Breast epithelium (tissue), 4 donors: Measurements from ENCODE around the gene ACYP1. TPM values are rescaled to one million over a fixed set of nuclear protein-coding genes. Genes with fewer than 3 reads are reported as not detected.

Experiments used
- DNase-seq, 2 donors: peaks; one replicate each; pipeline ENCODE4 v3.0.0-alpha.2; 2019; ENCODE audit warnings: low spot score in 2 of 2
- H3K27ac ChIP-seq, 2 donors: fragments of 200-600 bp; sonication (generic) in 1 of 2; one replicate each; pipeline ENCODE4 v1.5.1; 2016 to 2019; ENCODE audit warnings: mild to moderate bottlenecking in 1 of 2
- H3K27me3 ChIP-seq, 2 donors: fragments of 200-600 bp; sonication (generic) in 1 of 2; one replicate each; pipeline versions ENCODE4 v1.5.1 to v1.6.0; 2017 to 2019; ENCODE audit warnings: control low read depth in 1 of 2, mild to moderate bottlenecking in 1 of 2
- H3K36me3 ChIP-seq: fragments of 200-600 bp; one replicate; pipeline ENCODE4 v1.5.1; 2019
- H3K4me1 ChIP-seq, 2 donors: fragments of 200-600 bp; sonication (generic); one replicate each; pipeline ENCODE4 v1.5.1; 2016 to 2019; ENCODE audit warnings: control low read depth in 1 of 2
- H3K4me3 ChIP-seq, 3 donors: fragments of 200-600 bp; sonication (generic); 1 replicate in 2 of 3; 2 replicates in 1 of 3; pipeline ENCODE4 v1.5.1; 2016 to 2019; ENCODE audit warnings: mild to moderate bottlenecking in 3 of 3, moderate library complexity in 2 of 3
- H3K9me3 ChIP-seq, 2 donors: fragments of 200-600 bp; sonication (generic) in 1 of 2; one replicate each; pipeline ENCODE4 v1.5.1; 2016 to 2019; ENCODE audit warnings: control low read depth in 1 of 2
- POLR2A ChIP-seq: fragments of 450-650 bp; IDR thresholded peaks from one replicate; pipeline ENCODE4 v1.6.1; 2016; ENCODE audit warnings: antibody characterized with exemption, mild to moderate bottlenecking, moderate library complexity
- POLR2AphosphoS5 ChIP-seq, 3 donors: sonication (generic); formaldehyde crosslinking; IDR thresholded peaks; one replicate each; pipeline ENCODE4 v1.6.1; 2017; ENCODE audit warnings: antibody characterized with exemption in 3 of 3
- intact Hi-C: fragments of 100-400 bp; cut with DNase I; formaldehyde crosslinking; loops from one replicate; pipeline ENCODE4 v1.15.1; 2023; ENCODE audit warnings: low total_unique reads
- total RNA-seq, 3 donors: library from RNA; depleted of rRNA; stranded (reverse); fragments of >200 nt; gene quantifications; one replicate each; pipeline ENCODE4 v1.1.0, GENCODE V29; 2016
- TF ChIP-seq, protein P1 (sequence below), 3 donors: fragments of 450-650 bp; IDR thresholded peaks; one replicate each; pipeline ENCODE4 v1.5.1; 2016 to 2017; ENCODE audit warnings: antibody characterized with exemption in 3 of 3, mild to moderate bottlenecking in 3 of 3, moderate library complexity in 3 of 3

ACYP1 gene
- total RNA-seq, 3 donors from 2014 or later = 19.0 to 23.6 (median 21.6) TPM

DNA sequence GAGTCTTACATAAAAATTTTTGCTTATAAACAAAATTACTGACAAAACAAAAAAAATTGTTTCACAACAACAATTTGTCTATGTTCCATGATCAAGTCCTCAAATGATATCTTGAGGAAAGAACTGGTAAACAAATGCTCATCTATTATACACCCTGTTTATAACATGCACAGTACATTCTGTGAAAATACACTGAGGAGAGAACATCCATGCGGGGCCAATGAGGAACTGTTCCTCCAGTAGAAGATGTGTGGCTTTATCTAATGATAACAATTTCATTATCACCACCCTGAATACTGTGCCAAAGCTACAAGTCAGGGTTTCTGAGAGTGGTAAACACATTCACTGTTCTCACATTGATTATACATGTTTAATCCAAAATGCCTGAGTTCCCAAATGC lies 23.3 kb downstream of the ACYP1 start:
- no peak for DNase-seq
- Histone ChIP-seq H3K27me3 (no peaks in the 10 kb centered on the region), H3K27ac (no peak overlapping the region), H3K36me3 (no peaks in the 10 kb centered on the region), H3K9me3 (no peaks in the 10 kb centered on the region), H3K4me3 (no peak overlapping the region), H3K4me1 (no peaks in the 10 kb centered on the region)
- intact Hi-C loops = no loop called here
- TF ChIP-seq POLR2AphosphoS5 (IDR thresholded peaks at IDR 0.05) (no peak), POLR2A (no peak)
- TF ChIP-seq, protein P1, sequence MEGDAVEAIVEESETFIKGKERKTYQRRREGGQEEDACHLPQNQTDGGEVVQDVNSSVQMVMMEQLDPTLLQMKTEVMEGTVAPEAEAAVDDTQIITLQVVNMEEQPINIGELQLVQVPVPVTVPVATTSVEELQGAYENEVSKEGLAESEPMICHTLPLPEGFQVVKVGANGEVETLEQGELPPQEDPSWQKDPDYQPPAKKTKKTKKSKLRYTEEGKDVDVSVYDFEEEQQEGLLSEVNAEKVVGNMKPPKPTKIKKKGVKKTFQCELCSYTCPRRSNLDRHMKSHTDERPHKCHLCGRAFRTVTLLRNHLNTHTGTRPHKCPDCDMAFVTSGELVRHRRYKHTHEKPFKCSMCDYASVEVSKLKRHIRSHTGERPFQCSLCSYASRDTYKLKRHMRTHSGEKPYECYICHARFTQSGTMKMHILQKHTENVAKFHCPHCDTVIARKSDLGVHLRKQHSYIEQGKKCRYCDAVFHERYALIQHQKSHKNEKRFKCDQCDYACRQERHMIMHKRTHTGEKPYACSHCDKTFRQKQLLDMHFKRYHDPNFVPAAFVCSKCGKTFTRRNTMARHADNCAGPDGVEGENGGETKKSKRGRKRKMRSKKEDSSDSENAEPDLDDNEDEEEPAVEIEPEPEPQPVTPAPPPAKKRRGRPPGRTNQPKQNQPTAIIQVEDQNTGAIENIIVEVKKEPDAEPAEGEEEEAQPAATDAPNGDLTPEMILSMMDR (IDR thresholded peaks at IDR 0.05) = no peak

DNA sequence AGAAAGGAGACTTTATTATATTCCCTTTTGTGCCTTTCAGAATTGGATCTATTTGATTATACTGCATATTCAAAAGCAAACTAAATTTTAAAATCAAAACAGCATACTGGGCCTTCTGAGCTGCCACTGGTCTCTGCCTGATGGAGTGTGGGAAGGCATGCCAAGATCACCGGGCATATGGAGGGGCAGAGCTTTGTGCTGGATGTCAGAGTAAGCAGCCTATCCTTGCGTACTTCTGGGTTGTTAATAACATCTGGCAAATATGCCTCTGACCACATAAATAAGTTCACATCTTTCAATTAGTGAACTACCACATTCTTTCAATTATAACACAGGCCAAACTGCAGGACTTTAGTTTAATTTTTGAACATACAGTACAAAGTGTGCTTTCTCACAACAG lies 30.9 kb downstream of the ACYP1 start:
- TF ChIP-seq, protein P1 (IDR thresholded peaks at IDR 0.05) = no peak
- TF ChIP-seq POLR2AphosphoS5 (IDR thresholded peaks at IDR 0.05) (no peak), POLR2A (no peak)
- DNase-seq = no peak
- Histone ChIP-seq H3K27ac (no peak overlapping the region), H3K4me1 (no peaks in the 10 kb centered on the region), H3K36me3 (no peaks in the 10 kb centered on the region), H3K9me3 (no peaks in the 10 kb centered on the region), H3K27me3 (no peaks in the 10 kb centered on the region), H3K4me3 (no peak overlapping the region)
- intact Hi-C loops = no loop called here

DNA sequence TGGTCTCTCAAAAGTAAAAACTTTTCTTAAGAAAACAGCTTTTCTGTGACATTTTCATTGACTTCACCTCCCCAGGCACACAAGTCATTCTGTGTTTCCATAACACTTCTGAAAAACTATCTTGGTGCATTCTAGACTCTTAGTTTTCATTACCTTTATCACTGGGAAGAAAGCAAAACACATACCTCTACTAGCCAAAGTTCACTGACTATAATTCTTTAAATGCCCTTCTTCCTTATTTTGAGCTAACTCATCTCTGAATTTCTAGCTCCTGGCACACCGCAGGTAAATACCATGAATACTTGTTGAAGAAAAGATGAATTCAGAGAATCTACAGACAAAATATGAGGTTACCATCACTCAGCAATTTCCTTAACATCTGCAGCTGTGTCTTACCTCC lies 33.7 kb downstream of the ACYP1 start:
- H3K36me3 ChIP-seq = no peaks in the 10 kb centered on the region
- TF ChIP-seq, protein P1 (IDR thresholded peaks at IDR 0.05) = no peak
- TF ChIP-seq POLR2A (no peak), POLR2AphosphoS5 (IDR thresholded peaks at IDR 0.05) (no peak)
- intact Hi-C loops = no loop called here

DNA sequence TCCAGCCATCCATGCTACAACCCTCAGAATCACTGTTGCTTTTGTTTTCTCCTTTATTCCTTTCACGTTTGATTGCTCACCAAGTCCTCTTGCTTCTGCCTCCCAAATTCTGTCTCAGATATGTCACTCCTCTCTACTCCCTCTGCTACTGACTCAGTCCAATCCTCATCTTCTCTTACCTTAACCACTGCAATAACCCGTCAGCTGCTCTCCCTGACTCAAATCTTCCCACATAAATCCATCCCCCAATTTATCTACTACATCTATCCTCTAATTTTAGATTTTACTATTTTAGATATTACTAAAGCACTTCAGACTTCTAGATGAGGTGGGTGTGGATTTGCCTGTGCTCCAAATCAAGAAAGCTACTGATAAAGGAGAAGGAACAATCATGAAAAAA lies 37.9 kb downstream of the ACYP1 start:
- DNase-seq = no peak
- Histone ChIP-seq H3K9me3 (no peaks in the 10 kb centered on the region), H3K4me1 (no peaks in the 10 kb centered on the region), H3K4me3 (no peak overlapping the region), H3K27me3 (no peaks in the 10 kb centered on the region), H3K36me3 (no peaks in the 10 kb centered on the region), H3K27ac (no peak overlapping the region)
- intact Hi-C loops = no loop called here
- TF ChIP-seq, protein P1 (IDR thresholded peaks at IDR 0.05) = no peak
- TF ChIP-seq POLR2A (no peak), POLR2AphosphoS5 (IDR thresholded peaks at IDR 0.05) (no peak)

More for the DNA sequence above, 33.7 kb downstream of the ACYP1 start:
- no peaks in the 10 kb centered on the region for H3K27me3 ChIP-seq
- no peak overlapping the region for H3K27ac ChIP-seq
- no peaks in the 10 kb centered on the region for H3K9me3 ChIP-seq
- no peaks in the 10 kb centered on the region for H3K4me1 ChIP-seq
- no peak overlapping the region for H3K4me3 ChIP-seq
- DNase-seq = no peak

DNA sequence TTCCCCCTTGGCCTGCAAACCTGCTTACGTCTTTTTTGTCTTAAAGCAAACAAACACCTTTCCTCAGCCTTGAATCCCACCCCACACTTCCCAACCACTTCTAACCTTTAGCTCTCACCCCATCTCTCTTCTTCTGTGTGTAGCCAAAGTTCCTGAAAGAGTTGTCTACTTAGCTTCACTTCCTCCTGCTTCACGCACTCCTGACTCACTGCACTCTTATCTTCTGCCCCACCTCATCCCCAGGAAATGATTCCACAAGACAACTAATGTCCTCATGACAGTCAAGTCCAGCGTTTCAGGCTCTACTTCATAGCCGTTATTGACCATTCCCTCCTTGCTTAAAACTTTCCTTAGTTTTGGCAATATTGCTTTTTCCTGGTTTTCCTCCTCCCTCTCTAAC lies 38.7 kb downstream of the ACYP1 start:
- H3K9me3 ChIP-seq = no peaks in the 10 kb centered on the region
- no peaks in the 10 kb centered on the region for H3K27me3 ChIP-seq
- H3K4me1 ChIP-seq = no peaks in the 10 kb centered on the region
- no peak overlapping the region for H3K27ac ChIP-seq
- DNase-seq = no peak
- intact Hi-C loops = no loop called here
- no peaks in the 10 kb centered on the region for H3K36me3 ChIP-seq
- TF ChIP-seq POLR2AphosphoS5 (IDR thresholded peaks at IDR 0.05) = no peak
- TF ChIP-seq, protein P1 (IDR thresholded peaks at IDR 0.05) = no peak
- TF ChIP-seq POLR2A = no peak
- H3K4me3 ChIP-seq = no peak overlapping the region
